NCI-H2107 (cell line): ENCODE measurements around the gene LDB2.

Experiments used
- DNase-seq: peaks from one replicate; lab custom pipeline; 2025; lab: John Stamatoyannopoulos, UW

Gene LDB2

GRCh38 chr4:16884673-16885460 lies 13.6 kb downstream of the LDB2 start:
- DNase-seq = no peak

DNA sequence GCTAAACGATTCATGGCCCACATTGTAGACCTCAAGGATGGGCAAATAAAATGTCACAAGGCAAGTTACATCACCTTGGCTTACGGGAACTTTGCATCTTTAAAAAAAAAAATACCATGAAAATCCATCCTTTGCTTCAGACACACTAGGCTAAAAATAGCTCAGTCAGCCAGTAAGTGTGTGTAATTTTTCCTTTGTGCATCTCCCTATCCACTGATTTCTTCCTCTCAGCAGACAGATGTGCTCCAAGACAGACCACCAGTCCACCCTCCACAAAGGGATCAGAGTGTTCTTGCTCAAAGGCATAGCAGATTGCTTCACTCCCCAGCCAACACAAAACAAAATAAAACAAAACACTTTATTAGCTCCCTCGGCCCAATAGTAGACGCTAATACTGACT lies 14.6 kb downstream of the LDB2 start:
- DNase-seq = no peak

DNA sequence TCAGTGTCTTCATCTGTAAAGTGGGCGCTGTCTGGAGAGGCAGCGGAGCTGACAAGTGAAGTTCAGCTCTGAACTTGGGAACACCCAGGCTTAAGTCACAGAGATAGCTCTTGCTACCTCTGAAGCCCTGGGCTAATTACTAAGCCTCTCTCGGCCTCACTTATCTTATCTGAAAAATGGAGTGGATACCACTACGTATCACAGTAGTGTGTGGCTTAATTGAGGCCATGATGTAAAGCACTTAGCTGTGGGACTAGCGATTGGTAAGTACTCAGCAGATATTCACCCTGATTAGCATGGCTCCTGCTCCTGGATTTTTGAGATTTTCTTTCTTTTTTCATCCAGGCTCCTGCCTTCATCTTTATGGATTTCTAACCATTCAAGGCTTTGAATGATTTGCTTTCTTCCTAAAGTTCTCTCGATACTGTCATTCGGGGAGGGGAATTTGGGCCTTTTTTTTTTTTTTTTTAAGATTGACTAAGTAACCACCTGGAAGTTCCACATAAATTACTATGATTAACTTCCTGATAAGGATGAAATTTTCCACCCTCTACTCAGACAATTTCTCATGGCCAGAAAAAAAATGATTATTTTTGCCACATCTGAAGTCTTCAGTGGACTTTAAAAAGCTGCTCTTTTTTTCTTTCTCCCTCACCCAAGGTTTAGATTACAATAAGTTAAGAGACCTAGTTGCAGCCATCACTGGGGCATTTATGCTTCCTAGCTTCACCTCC lies 17.1 kb downstream of the LDB2 start:
- no peak for DNase-seq

- no peak for DNase-seq
Measured at GRCh38 chr4:16875487-16875886, 23.0 kb downstream of the LDB2 start.

DNA sequence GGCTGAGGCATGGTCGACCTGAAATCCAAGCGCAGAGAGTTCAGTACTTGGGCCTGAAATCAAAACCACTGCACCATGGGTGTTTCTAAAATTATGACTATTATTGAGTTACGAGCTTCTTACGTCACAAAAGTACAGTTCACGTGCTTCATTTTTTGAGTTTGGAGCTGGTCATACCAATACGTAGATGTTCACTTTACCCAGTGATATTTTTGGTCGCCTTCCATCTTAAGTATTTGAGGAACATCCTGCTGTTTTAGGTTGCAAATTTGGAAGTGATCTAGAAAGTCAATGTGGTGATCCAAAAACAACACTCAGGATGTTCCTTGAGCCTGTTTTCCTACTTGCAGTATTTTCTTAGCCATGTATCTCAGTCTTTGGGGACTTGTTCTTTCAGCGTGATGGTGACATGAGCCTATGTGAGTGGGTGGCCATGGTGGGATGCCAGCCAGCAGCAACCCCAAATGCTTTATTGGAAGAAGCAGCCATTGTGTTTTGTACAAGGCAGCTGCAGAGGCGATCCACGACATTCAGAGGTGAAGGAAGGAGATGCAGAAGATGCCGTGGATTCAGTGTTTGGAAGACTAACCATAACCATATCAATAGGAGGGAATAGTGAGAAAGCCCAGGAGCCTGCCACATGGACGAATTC lies 28.7 kb downstream of the LDB2 start:
- no peak for DNase-seq

DNA sequence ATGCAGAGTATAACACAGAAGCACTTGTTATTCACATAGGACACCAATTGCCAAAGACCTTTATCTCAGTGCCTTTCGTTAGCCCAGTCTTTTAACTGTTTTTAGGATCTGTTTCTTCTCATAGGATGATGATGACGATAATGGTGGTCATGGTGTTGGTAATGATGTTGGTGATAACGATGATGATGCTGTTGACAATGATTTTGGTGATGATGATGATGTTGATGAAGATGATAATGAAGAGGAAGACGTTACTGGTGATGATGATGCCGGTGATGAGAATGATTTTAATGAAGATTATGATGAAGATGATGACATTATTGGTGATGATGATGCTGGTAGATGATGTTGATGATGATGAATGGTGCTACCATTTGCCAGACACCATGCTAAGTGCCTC lies 29.8 kb downstream of the LDB2 start:
- no peak for DNase-seq

DNA sequence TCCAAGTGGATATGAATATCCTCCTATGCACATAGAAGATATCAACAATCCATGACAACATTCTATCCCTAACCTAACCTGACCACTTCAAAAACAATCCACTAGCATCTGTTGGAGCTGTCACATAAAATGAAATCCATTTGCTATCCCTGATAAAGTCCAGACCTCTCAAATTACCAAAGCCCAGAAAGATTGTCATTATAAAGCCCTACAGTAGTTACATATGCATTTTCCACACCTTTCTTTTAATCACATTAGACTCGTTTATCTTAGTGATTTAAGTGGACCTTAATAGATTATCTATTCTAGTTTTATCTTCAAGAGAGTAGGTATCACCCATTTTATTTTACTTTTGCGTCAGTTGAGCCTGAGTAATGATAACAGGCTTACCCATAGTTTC lies 30.6 kb downstream of the LDB2 start:
- no peak for DNase-seq

DNA sequence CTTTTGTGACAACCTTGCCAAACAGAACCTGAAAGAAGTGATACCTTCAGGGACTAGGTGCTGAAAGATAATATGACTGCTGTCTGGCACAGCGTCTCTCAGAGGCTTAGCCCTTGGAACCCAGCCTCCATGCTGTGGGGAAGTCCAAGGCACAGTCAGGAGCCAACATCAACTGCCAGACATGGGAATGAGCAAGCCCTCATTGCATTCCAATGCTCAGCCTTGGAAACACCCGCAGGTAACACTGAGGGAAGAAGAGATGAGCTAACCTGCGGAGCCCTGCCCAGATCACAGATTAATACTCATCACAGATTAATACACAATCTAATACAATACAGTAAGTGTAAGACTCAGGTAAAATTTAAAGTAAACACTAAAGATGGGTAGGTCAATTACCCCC lies 31.5 kb downstream of the LDB2 start:
- DNase-seq = no peak

DNA sequence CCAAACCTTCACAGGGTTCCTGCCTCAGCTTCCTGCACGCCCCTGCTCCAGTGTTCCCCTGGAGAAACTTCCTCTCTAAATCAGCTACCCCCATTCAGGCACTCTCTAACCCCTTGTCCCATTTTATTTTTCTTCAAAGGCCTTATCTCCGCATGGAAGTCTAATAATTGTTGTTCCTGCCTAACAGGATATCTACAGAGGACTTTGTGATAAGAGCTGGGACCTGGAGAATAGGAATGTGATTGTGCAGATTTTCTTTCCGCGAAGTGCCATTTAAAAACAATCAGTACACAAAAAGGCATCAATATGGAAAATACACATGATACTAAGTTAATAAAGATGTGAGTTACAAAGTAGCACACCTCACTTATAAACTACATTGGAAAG lies 32.6 kb downstream of the LDB2 start:
- DNase-seq = no peak

- no peak for DNase-seq
Measured at GRCh38 chr4:16865209-16865896, 33.1 kb downstream of the LDB2 start.

GRCh38 chr4:16864199-16864598 lies 34.2 kb downstream of the LDB2 start:
- DNase-seq = no peak

DNA sequence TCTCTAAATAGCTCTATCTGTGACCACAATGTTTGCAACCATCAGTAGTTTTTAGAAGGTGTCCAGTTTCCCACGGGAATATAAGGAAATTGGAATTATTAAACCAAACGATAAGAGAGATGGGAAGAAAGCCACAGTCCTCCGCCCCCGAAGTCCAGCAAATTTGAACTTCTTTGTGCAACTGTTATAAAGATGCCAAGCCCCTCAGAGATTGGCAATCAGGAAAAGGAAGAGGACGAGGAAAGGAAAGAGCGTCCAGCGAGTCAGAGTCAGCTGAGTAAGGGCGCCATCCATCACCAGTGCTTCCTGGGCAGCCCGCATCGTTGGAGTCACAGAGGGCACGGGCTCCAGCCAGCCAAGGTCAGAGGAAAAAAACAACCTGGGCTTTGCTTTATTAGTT lies 35.7 kb downstream of the LDB2 start:
- no peak for DNase-seq

- DNase-seq = no peak
Measured at GRCh38 chr4:16860516-16860915, 37.9 kb downstream of the LDB2 start.

GRCh38 chr4:16859031-16859430 lies 39.4 kb downstream of the LDB2 start:
- no peak for DNase-seq

DNA sequence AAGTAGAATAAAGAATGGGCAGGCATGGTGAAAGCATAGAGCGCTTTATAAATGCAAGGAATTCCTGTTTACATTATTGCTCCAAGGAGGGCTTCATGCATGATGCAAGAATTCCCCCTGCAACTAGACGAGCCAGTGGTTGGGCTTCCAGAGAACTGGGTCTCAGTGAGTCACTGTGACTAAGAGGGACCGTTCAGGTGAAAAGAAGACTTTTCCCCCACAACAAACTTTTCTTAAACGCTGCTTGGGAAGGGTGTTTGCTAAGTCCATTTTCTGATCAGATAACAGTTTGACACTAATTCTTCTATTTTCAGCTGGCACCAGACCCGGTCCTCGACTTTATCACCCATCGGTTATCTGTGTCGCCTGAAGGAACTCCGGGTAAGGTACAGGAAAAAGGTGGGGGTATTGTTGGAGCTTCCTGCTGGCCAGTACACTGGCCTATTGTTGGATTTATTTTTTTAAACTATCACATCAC lies 40.1 kb downstream of the LDB2 start:
- DNase-seq = no peak

DNA sequence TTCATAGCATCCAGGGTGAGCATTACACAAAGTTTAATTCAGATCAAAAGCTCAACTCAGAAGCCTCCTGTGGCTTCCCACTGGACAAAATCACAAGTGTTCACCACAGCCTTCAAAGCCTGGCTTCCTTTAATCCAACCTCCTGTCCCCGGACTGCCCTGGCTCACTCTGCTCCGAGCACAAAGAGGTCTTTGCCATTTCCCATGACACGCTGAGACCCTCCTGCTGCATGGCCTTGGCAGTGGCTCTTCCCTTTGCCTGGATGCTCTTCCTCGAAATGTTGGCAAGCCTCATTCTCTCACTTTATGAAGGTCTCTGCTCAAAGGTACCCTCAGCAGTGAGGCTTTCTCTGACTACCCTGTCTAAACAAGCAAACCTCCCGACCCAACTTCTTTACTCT lies 41.0 kb downstream of the LDB2 start:
- no peak for DNase-seq

DNA sequence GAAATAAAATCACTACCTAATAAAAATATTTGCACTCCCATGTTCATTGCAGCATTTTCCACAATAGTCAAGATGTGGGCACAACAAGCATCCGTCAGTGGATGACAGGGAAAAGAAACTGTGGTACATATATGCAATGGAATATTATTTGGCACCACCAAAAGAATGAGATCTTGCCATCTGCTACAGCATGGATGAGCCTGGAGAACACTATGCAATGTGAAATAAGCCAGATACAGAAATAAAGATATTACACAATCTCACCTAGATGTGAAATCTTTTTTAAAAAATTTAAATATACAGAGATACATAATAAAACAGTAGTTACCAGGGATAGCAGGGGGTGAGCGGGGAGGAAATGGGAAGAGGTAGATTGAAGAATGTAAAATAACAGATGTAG lies 44.8 kb downstream of the LDB2 start:
- no peak for DNase-seq

DNA sequence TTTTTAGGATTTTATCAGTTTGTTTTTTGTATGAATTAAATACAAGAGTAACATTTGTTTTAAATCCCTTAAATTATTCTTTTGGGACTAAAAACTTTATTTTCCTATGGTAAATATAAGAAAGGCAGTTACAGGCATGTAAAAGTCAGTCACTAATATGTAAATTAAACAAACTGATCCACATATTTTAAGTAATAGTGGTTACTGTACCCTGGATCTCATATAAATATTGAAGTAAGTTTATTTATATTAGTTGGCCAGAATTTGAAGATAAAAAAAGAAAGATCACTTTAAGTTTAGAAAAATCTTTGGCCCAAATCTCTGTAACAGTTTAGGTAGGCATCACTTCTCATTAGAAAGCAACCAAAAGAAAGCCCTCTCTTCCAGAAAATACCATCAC lies 45.8 kb downstream of the LDB2 start:
- no peak for DNase-seq

GRCh38 chr4:16852228-16852627 lies 46.2 kb downstream of the LDB2 start:
- DNase-seq = no peak

DNA sequence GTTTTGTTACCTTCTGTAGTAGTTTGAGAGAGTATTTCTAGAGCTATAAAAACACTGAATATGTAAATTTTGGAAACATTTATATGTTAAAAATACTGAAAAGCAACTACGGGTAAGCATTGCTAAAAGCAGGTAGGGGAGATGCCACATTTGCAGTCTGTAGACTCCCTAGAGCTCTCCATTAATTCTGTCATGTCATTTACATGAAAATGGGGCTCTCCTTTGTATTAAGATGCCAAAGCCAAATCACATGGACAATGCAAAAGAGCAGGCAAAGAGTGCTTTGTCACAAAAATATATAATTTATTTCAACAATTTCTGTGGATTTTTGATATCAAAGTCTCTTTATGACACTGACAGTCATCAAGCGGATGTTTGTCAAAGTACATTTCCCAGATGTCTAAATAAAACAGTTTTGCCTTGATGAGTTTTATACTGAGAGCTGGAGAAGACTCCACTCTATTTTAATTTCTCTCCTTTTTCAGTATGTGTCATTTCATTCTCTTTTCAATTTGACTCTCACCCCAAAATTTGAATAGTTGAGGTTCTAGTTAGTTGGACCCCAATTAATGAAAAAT lies 51.8 kb downstream of the LDB2 start:
- DNase-seq = no peak

- no peak for DNase-seq
Measured at GRCh38 chr4:16844816-16845586, 53.4 kb downstream of the LDB2 start.
